KBM-7 (cell line): ENCODE data around the gene MRPL10.

Experiments
- DNase-seq: peaks from one replicate; pipeline ENCODE4 v3.0.0-alpha.2; 2015
- in situ Hi-C: fragments of 300-500 bp; cut with MboI; formaldehyde crosslinking; loops from 2 replicates; pipeline ENCODE4 v1.14.3; 2020; ENCODE audit warnings: low sequenced_read_pairs, low pct_unique_long_range_greater_than_20kb, mixed read lengths

The MRPL10 gene

DNA sequence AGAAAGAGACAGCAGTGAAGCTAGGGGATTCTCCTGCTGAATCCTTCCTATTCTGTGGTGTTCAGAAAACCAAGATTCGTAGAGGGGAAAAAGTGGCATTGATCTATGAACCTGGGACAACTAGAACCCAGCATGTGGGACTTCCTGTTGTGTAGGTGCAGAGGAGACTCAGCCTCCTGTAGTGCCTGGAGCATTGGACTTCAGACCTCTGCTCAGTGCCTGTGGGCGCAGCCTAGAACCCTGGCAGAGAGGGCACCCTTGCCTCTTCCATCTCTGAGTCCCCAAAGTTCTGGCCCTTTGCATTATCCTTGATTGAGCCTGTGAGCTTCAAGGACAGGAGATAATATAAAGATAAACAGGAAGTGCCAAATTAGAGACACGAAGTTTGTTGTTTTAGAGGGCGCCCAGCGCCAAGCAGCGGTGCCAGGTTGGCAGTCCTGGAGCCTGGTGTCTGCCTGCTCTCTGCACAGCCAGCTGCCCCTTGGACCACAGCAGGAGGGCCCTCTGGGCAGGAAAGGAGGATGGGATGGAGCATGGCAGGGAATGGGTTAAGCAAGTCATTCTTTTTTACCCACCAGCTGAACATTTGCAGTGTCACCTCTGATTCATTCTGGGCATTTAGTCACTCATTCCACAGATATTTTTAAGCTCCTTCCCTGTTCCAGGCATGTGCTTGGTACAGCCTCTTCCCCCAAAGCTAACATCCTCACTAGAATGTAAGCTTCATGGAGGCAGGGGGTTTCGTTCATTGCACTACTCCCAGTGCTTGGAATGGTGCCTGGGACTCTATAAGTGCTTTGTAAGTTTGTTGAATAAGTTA is 31.5 kb upstream of the MRPL10 start:
- in situ Hi-C loops, result no loop called here
- no peak for DNase-seq

DNA sequence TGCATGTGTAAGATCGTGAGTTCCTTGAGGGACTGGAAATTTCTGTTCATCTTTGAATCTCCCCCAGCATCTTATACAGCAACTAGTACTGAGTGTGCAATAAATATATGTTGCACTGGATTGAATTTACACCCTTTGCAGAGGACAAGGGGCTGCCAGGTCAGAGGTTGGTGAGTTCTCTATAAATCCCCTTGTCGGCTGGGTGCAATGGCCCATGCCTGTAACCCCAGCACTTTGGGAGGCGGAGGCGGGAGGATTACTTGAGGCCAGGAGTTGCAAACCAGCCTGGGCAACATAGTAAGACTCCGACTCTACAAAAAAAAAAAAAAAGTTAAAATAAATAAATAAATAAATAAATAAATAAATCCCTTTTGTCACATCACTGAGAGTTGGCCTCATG is 29.0 kb upstream of the MRPL10 start:
- in situ Hi-C loops, result no loop called here
- no peak for DNase-seq

DNA sequence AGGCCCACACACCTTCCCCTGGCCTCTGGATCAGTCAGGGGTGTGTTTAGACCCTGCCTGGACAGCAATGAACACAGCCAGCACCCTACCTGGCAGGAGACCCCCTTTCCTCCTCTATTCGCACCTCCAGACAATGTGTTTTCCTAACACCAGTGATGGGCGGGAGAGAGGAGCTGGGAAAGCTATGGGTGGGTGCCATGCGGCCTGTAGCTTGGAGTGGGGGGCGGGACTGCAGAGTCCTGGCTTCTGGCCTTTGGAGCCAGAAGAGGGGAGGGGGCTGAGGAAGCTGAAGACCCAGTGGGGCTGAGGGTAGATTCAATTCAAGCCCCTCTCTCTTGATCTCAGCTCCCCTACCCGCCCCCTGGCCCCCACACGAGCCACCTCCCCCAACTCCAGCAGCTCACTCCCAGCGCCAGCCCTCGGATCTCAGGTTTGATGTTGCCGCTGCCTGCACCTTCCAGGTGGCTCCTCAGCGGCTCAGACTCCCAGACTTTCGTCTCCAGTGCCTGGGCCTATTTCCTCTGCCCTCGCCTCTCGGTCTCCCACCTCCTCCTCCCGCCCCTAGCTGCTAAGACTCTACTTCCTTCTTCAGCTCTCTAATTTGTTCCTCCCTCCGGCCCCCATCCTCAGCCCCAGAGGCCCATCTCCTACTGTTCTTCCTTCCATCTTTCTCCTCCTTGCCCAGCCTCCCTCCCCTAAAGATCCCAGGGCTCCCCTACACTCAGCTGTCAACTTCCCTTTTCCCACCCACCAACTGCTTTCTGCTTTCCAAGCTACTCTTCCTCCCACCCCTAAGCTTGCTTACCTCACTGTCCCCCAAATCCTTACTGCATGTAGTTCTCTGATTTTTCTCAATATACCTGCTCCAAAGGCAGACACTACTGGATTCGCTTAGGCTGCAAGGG is 26.5 kb upstream of the MRPL10 start:
- peak; percentile 53 for DNase-seq
- in situ Hi-C loops, result no loop called here

DNA sequence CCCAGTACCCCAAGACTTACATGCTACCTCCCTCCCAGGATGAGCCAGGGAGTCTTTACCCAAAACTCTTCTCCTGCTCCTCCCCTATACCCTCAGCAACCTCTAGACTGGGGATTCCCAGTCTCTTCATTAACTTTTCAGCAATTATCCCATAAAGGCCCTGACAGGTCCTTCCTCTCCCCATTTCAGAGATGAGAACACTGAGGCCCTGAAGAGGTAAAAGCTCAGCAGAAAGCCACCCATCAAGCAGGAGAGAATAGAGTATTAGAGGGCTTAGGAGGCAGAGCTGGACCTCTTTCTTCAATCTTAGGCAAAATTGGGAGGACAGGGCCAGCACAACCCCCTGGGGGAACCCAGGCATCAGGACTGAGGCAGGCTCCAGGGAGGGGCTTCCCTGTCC is 25.5 kb upstream of the MRPL10 start:
- in situ Hi-C loops, result no loop called here
- no peak for DNase-seq

DNA sequence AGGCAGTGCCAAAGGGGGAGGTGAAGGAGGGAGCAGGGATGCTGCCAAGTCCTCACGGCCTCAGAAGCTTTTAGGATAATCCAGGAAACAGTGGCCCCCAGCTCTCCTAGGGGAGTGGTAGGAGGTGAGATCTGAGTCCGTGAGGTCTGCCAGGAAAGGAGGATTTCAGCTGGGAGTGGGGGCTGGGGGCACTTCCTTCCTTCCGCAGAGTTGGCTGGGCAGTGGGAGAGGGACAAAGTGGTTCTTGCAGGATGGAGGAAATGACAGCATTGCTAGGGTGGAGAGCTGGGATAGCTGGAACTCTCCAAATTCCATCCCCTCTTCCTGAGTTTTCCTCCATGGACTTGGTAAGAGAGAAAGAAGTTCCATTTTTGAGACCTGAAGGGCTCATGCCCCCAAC is 24.4 kb upstream of the MRPL10 start:
- in situ Hi-C loops, result no loop called here
- no peak for DNase-seq

DNA sequence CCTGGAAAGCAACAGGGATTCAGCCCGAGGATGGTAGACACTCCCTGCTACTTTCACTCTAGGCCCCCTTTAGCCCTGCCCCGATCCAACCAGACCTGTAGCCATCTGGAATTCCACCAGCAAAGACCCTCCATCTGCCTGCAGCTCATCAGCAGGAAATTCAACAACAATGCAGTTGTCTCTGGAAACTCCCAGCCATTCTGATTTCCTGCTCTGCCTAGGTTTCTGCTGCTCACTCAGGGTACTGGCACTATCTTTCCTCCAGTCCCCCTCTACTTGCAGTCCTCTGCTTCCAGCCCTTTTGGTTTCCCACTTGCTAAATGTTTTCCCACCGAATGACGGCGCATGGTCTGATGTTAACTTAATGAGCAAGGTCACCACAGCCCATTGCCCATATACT is 22.3 kb upstream of the MRPL10 start:
- in situ Hi-C loops, result no loop called here
- DNase-seq, result no peak

DNA sequence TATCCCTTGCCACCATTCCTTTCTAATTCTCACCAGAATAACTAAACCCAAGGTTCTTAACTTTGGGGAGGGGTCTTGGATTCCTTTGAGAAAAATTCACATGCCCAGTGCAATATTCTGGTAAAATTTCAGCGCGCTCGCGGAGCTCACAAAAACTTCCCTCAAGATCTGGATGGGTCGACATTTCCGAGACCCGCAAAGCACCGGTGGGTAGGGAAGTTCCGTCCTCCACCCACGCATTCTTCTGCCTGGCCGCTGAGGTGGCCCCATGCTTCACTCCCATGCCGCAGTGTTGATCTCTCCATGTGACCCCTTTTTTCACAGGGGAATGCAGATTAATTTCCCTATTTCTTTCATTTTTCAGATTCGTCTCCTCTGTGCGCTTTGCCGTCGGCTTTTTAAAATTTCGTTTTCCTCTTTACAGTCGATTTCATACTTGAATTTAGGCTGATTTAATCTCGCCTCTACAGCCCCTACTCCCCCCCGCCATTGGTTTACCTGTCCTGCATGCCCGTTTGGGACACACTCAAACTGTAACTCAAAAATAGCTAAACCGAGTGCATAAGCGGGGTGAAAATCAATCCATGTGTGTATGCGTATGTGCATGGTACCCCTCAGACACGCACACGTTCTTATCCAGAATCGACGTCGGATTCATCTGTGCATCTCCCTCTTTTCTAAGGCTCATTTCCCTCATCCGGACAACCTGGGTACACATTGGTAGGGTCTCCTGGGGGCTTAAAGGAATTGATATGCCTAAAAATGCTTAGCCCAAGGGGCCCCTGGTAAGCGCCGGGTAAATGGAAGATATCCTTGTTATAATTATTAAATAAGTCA is 21.0 kb upstream of the MRPL10 start:
- no peak for DNase-seq

DNA sequence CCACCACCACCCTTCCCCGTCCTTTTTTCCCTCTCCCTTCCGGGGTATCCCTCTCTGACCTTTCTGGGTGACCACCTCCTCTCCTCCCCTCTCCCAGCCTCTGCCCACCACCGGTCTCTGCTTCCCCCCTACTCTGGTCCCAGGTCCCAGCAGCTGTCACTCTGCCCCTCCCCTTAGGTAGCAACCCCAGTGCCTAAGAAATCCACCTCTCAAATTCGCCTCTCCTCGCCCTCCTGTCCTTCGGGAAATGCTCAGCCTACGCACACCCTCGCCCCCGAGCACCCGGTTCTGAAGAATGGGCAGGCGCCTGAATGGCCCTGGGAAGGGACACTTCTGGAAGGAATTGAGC is 20.4 kb upstream of the MRPL10 start:
- no peak for DNase-seq
- in situ Hi-C loops, result no loop called here

More for the DNA sequence above, 21.0 kb upstream of the MRPL10 start:
- in situ Hi-C loops, result no loop called here

DNA sequence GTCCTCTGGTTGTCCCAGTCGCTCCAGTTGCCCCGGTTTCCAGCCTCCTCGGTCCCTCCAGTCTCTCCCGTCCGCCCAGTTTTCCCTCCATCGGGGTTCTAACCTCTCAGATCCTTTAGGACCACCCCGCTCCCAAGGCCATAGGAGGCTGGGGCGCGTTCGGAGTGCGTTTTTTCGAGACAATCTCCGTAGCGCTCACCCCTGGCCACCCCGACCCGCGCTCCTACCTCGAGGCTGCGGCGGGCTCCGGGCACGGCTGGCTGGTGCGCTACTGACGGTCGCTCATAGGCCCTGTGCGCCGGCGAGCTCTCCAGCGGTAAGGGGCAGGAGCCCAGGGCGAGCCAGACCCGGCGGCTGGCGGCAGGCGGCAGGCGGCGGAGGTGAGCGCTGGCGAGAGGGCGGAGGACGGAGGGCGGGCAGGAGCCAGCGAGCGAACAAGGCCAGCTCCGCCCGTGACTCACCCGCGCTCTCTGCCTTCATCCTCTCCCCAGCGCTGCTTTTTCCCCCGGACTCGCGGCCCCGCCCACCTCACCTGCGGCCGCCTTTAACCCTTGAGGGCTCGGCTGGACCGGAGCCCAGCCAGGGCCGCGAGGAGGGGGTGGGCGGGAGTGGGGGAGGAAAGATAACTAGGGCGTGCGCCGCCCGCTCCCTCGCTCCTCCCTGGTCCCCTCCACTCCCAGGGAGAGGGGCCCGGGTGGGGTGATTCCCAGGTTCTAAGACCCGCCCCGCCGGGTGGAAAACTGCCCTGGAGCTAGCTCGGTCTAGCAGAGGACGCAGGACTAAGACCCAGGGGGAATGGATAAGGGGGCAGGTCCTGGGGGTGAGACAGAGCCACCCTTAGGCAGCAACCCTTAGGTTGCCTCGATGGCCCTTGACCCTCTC is 19.6 kb upstream of the MRPL10 start, which contains the start of gene SP6:
SP6 (minus strand) TSS at position 472 of the 882 bp plus-strand sequence. CDS start 2,734 bp downstream, outside the sequence.
- no peak for DNase-seq
- in situ Hi-C loops, result no loop called here

DNA sequence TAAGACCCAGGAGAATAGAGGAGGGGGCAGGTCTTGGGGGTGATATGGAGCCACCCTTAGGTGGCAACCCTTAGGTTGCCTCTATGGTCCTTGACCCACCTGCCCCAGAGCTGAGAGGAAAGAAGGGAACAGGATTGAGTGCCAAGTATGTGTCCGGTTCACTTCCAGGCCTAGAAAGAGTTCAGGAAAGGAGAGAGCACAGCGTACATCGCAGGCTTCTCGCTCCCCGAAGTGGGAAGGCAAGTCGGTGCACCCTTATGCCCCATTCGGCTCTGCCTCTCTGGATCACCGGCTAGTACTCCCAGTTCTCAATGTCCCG is 19.0 kb upstream of the MRPL10 start:
- no peak for DNase-seq
- in situ Hi-C loops, result no loop called here

DNA sequence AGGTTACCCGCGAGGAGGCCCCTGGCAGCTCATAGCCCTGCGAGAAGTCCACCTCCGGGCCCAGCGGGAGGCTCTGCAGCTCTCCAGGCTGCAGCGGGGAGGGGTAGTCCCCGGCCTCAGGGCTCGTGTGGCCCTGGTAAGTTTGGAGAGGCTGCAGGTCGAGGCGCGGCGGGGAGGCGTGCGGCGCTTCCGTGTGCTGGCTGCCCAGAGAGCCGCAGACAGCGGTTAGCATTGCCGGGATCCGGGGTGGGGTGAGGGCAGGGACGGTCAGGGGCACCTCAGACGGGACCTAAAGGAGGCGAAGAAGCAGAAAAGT is 16.8 kb upstream of the MRPL10 start:
- DNase-seq, result no peak
- in situ Hi-C loops, result loop anchor here (10.0 to 25.0 kb wide), 2 partner anchors 47 to 114 kb away; partner anchors contain the start of genes CDK5RAP3, PRR15L and SP2

DNA sequence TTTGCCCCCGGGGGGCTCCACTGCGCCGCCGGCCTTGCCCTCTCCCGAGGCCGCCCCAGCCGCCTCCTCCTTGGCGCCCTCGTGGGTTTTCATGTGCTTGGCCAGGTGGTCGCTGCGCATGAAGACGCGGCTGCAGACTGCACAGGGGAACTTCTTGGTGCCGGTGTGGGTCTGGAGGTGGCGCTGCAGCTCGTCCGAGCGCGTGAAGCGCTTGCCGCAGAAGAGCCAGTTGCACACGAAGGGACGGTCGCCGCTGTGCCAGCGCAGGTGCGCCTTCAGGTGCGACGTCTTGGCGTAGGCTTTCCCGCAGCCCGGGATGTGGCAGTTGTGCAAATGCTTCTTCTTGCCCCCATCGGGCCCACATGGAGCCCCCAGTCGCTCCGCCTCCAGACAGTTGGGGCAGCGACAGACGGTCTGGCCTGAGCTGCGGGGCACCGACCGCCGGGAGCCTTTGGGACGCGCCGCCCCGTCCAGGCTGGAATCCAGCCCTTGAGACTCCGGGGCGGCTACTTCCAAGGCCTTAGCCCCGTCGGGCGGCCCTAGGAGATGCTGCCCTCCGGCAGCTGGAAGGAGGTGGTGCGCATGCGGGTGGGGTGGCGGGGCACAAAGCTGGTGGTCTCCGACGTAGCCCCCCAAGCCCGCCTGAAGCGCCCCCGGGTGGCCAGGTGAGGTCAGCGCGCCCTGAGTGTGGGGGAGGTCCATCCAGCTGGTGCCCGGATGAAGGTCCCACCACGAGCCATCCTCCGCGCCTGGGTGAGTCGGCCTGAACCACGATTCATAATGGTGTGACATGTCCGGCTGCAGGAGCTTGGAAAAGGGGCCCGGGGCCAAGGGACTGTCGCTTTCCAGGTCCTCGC is 16.2 kb upstream of the MRPL10 start:
- peak; percentile 32 for DNase-seq
- in situ Hi-C loops, result loop anchor here (10.0 to 25.0 kb wide), 2 partner anchors 47 to 115 kb away; partner anchors contain the start of genes CDK5RAP3, PRR15L and SP2

DNA sequence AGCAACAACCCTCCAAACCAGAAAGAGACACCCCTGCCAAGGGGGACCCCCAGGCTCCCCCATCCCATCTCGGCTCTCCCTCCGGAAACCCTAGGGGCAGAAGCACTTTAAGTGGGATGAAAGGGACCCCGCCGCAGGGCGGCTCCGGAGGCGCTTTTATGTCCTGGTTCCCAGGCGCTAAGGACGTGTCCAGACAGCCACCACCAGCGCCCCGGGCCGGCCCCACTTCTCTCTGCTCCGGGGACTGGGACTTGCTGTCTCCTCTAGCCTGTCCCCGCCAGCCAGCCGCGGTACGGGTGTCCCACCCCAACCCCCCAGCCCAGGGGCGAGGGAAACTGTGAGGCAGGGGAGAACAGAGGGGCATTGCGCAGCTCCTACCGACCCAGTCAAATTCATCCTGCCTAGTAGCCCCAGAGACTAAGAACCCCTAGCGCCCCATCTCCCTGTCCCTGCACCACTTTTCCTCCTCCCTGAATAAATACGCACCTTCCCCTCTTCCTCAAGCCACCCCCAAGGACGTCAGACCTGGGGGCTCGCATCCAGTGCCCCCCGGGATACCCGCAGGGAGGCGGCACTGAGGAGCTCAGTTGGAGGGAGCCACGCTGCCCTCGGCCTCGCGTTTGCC is 15.5 kb upstream of the MRPL10 start:
- in situ Hi-C loops, result loop anchor here (10.0 to 25.0 kb wide), 2 partner anchors 48 to 115 kb away; partner anchors contain the start of genes CDK5RAP3, PRR15L and SP2
- peak; percentile 28 for DNase-seq

DNA sequence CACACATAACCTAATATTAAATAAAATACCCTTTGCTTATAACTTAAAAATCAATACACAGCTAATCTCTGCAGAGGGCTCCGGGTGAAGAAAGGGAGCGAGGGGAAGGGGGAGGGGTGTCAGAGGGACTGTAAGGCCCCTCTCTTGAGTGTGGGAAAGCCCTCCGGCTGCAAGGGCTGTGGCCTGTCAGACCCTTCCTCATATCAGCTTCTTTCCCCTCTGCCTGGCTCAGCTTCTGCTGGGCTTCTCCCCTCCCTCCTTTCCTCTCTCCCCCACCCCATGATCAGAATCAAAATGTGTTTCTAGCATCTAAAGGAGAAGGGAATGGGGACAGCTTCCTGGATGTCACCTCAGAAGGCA is 14.4 kb upstream of the MRPL10 start:
- DNase-seq, result no peak
- in situ Hi-C loops, result loop anchor here (10.0 to 25.0 kb wide), 2 partner anchors 49 to 117 kb away; partner anchors contain the start of genes CDK5RAP3, PRR15L and SP2

DNA sequence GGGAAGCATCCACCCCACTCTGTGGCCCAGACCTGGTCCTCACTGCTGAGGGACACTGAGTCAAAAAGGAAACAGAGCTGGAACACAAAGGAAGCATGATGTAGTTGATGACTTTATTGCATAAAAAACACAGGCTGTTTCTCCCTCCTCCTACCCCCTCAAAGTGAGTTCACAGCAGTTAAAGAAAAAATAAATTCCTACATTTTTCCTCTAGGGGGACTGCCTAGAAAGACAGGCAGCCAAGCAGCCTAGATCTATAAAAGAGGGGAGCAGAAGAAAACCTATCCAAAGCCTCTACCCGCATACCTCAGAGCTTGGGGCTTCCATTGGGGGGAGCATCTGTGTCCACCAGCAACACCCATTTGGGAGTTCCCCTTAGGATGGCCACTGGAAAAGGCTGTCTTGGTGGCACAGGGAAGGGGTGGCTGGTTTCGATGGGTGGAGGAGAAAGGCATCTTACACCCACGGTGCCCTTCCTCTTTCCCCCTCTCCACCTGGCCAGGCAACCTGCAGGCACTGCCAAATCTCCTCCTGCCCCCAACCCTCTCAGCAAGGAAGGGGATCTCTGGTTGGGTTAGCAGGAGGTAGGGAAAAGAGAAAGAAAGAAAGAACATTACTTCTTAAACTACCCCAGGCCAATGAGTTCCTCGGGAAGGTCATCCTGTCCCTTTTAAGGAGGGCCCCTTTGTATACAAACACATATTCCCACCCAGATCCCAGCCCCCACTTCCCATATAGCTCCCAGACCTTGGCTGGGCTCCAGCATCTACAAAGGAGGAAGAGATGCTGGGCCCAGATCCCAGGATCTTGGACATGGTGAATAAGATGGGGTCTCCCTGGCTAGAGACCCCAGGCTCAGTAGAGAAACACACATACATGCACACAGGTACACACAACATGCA is 13.7 kb upstream of the MRPL10 start:
- in situ Hi-C loops, result loop anchor here (10.0 to 25.0 kb wide), 2 partner anchors 50 to 117 kb away; partner anchors contain the start of genes CDK5RAP3, PRR15L and SP2
- DNase-seq, result peak; percentile 38

DNA sequence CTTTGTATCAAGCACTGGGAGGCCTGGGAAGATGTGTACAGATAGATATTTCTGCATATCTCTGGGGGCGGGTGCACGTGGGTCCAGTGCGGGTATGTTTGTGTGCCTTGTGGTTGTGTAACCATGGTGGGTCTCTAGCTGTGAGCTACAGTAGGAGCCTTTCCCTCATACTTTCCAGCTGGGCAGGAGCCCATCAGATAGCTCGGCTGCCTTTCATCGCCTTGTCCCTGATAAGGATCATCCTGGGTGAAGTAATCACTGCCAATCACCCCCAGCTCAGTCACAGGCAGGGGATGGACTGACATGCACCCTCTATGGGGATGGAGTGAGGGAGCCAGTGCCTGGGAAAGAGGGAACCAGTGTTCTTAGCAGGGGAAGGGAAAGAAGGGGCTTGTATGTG is 12.9 kb upstream of the MRPL10 start:
- in situ Hi-C loops, result loop anchor here (10.0 to 25.0 kb wide), 2 partner anchors 51 to 118 kb away; partner anchors contain the start of genes CDK5RAP3, PRR15L and SP2
- no peak for DNase-seq
